Astrocyte of the cerebellum (primary cell): Measurements from ENCODE around the gene SRRT.

ENCODE experiments used
- DNase-seq: peaks from one replicate; pipeline ENCODE4 v3.0.0-alpha.2; 2011; ENCODE audit warnings: low read depth
- H3K4me3 ChIP-seq: 2 replicates; pipeline ENCODE4 v1.5.1; 2011; ENCODE audit warnings: mild to moderate bottlenecking, low read depth, low read length, moderate library complexity
- CTCF ChIP-seq: IDR thresholded peaks from 2 replicates; pipeline ENCODE4 v1.5.1; 2012; ENCODE audit warnings: low read length, low read depth, moderate library complexity, mild to moderate bottlenecking; ENCODE audit errors: missing control alignments
- in situ Hi-C: cut with HindIII; loops from 2 replicates; pipeline ENCODE4 v1.10.0; 2017; ENCODE audit warnings: low sequenced_read_pairs

SRRT gene

GRCh38 chr7:100895956-100896731 is 21.2 kb downstream of the SRRT start:
- no peak for DNase-seq
- peak overlapping the region; percentile 10 for H3K4me3 ChIP-seq
- in situ Hi-C loops, result no loop called here
- TF ChIP-seq CTCF, result no peak

- DNase-seq, result no peak
- TF ChIP-seq CTCF, result peak; percentile 70
- in situ Hi-C loops, result no loop called here
- H3K4me3 ChIP-seq, result peak overlapping the region; percentile 26
Observed at GRCh38 chr7:100896732-100897608, 22.1 kb downstream of the SRRT start.

GRCh38 chr7:100897772-100898454 is 23.0 kb downstream of the SRRT start:
- no peak for DNase-seq
- in situ Hi-C loops, result no loop called here
- no peak overlapping the region for H3K4me3 ChIP-seq
- no peak for TF ChIP-seq CTCF

- in situ Hi-C loops, result no loop called here
- no peak for DNase-seq
- TF ChIP-seq CTCF, result no peak
- H3K4me3 ChIP-seq, result no peak overlapping the region
Observed at GRCh38 chr7:100899432-100899831, 24.5 kb downstream of the SRRT start.

- TF ChIP-seq CTCF, result no peak
- no peak overlapping the region for H3K4me3 ChIP-seq
- in situ Hi-C loops, result no loop called here
- no peak for DNase-seq
Observed at GRCh38 chr7:100900978-100901377, 26.1 kb downstream of the SRRT start.

- in situ Hi-C loops, result no loop called here
- H3K4me3 ChIP-seq, result no peak overlapping the region
- no peak for DNase-seq
- TF ChIP-seq CTCF, result no peak
Observed at GRCh38 chr7:100901921-100902332, 27.0 kb downstream of the SRRT start.
